Activated naive CD8-positive, alpha-beta T cell treated with anti-CD3 and anti-CD28 coated beads, Interleukin-2, amount 10 ng/mL, durations not matched to agents 7 days and 5 days (primary cell): ENCODE data around the gene SLC13A3. TPM values are rescaled to one million over a fixed set of nuclear protein-coding genes. Genes with fewer than 3 reads are reported as not detected.

Experiments
- ATAC-seq: fragments of 150-1000 bp; cut with Tn5 transposase; one replicate; pipeline ENCODE4 v1.10.0; 2021; ENCODE audit warnings: low read depth, moderate library complexity
- POLR2A ChIA-PET: fragments of 350-600 bp; sonication (Branson Sonifier 250); formaldehyde crosslinking; loops from one replicate; lab custom pipeline; 2021; ENCODE audit warnings: antibody characterized with exemption; lab: Charles Lee
- DNase-seq: peaks from one replicate; pipeline ENCODE4 v3.0.0; 2021
- H3K27ac Mint-ChIP-seq: one replicate; pipeline ENCODE4 v1.8.0; 2022; ENCODE audit warnings: mild to moderate bottlenecking, mixed read lengths
- H3K27me3 Mint-ChIP-seq: one replicate; pipeline ENCODE4 v1.8.0; 2022; ENCODE audit warnings: mild to moderate bottlenecking, moderate library complexity, mixed read lengths
- H3K36me3 Mint-ChIP-seq: one replicate; pipeline ENCODE4 v1.8.0; 2021; ENCODE audit warnings: mild to moderate bottlenecking, mixed read lengths
- H3K4me1 Mint-ChIP-seq: one replicate; pipeline ENCODE4 v1.8.0; 2021; ENCODE audit warnings: mixed read lengths
- H3K4me3 Mint-ChIP-seq: one replicate; pipeline ENCODE4 v1.8.0; 2022; ENCODE audit warnings: mild to moderate bottlenecking, moderate library complexity, mixed read lengths
- H3K9me3 Mint-ChIP-seq: one replicate; pipeline ENCODE4 v1.8.0; 2021; ENCODE audit warnings: mixed read lengths
- total RNA-seq, 2 experiments: library from RNA; stranded (reverse); gene quantifications; one replicate each; pipeline ENCODE4 v1.2.3, GENCODE V29; 2021

Gene SLC13A3
- total RNA-seq, 2 experiments from 2014 or later, result 0.26 to 0.30 TPM

DNA sequence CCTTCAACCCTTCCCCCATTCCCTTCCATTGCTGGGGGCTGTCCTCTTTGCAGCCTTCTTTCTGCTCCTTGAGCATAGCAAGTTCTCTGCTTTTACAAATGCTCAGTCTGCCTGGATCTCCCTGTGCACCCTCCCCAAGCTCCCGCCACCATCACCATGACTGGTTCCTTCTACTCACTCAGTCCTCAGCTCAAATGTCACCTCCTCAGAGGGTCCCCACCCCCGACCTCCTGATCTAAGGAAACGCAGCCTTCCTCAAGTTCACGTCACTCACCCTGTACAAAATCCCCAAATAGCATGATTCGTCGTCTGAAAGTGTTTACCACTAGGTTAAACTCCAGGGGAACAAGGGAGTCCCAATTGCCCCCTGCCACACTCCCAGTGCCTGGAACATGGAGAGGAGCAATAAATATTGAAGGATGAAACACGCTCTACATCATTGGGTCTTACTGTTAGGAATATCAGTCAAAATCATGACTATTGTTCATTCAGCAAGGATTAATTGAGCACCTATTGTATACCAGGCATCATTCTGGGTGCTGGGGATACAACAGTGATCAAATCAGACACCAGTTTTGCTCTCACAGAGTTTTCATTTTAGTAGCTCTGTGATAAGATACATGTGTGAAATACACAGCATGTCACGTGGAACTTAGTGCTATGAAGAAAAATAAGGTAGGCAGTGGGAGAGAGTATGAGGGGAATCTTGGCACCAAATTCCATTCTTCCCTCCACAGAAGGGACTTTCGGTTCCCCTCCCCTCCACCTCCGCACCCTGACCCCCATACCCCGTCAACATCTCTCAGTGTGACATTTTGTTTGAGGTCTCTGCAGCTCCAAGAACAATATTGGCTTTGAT lies 22.4 kb upstream of the SLC13A3 start:
- ATAC-seq, result no peak
- POLR2A ChIA-PET, result no interaction called here
- Mint-ChIP-seq H3K4me1 (no peaks in the 10 kb centered on the region), H3K27ac (peak overlapping the region; percentile 14), H3K36me3 (no peaks in the 10 kb centered on the region), H3K4me3 (no peak overlapping the region), H3K27me3 (peaks cover 3% of the 10 kb centered on the region), H3K9me3 (peaks cover 21% of the 10 kb centered on the region)
- DNase-seq, result no peak

DNA sequence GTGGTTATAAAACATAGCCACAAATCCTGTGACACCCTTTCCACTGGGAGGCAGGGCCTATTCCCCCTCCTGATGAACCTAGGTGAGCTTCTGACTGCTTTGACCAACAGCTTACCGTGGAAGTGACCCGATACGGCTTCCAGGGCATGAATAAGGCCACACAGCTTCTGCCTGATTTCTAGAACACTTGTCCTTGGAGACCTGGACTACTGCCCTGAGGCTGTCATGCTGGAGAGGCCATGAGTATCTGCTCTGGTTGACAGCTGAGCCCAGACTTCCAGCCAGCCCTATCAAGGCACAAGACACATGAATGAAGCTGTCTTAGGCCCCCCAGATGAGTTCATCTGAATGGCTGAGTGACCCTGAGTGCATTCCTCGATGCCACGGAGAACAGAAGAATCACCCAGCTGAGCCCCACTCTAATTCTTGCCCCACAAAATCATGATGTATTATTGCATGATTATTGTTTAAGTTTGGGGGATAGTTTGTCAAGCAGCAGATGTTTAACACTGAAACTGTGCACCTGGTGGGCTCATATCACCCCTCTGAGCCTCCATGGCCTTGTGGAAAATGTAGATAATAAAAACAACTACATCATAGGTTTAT lies 21.4 kb upstream of the SLC13A3 start:
- Mint-ChIP-seq H3K4me3 (no peak overlapping the region), H3K9me3 (peaks cover 21% of the 10 kb centered on the region), H3K27me3 (peaks cover 3% of the 10 kb centered on the region), H3K36me3 (no peaks in the 10 kb centered on the region), H3K27ac (no peak overlapping the region), H3K4me1 (no peaks in the 10 kb centered on the region)
- no peak for ATAC-seq
- POLR2A ChIA-PET, result no interaction called here
- DNase-seq, result no peak

DNA sequence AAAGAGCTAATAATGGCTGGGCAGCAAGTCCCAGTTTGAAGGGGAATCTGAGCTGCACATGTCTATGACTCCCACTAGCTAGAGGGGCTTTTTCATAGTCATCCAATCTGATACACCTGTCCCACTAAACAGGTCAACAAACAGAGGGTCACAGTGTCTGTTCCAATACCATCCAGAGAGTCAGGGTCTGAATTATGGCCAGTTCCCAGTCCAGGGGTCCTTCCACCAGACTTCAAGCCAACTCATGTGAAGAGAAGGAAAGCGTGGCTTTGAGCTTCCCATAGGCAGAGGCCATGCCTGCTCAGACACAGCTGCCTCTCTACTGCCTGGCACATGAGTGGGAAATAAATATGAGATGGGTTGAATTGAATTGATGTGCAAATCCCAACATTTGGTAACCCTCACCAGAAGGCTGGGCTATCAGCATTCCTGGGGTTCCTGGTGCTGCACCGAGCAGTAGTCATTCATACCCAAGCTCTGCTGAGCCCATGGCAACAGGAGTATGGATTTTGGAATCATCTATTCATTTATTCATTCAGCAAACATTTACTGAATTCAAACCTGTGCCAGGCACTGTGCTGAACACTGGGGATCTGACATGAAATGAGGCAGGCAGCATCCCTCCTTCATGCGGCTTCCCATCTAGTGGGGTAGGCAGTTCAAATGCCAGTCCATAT lies 20.7 kb upstream of the SLC13A3 start:
- POLR2A ChIA-PET, result no interaction called here
- DNase-seq, result no peak
- peaks cover 21% of the 10 kb centered on the region for H3K9me3 Mint-ChIP-seq
- no peaks in the 10 kb centered on the region for H3K4me1 Mint-ChIP-seq
- H3K4me3 Mint-ChIP-seq, result no peak overlapping the region
- H3K36me3 Mint-ChIP-seq, result no peaks in the 10 kb centered on the region
- H3K27me3 Mint-ChIP-seq, result peaks cover 3% of the 10 kb centered on the region
- H3K27ac Mint-ChIP-seq, result no peak overlapping the region
- no peak for ATAC-seq

DNA sequence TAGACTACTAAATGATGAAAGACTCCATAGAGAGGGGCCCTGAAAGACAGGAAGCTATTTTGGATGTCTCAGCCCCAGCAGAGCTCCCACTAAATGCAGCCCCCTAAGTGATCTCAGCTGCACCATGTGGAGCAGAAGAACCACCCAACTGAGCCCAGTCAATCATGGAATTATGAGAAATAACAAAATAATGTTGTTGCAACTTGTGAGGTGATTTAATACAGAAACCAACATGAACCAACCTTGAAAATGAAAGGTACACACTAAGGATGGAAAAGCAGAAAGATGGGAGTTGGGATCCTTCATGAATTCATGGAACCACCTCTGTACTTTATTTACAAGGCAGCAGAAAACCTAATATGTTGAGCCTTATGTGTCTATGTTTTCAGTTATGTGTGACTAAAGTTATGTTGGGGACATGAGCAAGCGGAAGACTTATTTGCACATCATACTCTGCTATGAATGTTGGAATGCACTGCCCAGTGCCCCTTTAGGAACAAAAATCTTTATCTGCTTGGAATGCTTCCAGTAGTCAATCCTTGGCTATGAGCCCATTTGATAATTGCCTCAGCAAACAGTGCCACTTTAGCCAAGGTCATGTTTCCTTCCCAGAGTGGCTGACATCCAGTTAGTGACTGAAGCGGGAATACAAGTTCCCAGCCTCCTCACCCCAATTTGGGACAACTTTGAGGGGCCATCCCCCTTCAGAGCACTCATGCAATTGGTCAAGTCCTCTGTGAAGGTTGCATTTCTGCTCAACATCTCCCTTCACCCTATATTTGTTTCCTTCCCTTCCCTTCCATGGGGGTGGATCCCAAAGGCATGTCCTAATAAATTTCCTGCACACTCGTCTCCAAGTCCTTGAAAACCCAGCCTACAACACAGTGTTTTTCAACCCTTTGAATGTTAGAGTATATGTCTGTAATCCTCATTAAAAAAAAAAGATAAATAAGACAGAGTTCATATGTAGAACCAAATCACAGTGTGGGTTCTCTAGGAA lies 19.6 kb upstream of the SLC13A3 start:
- no peaks in the 10 kb centered on the region for H3K4me1 Mint-ChIP-seq
- H3K27ac Mint-ChIP-seq, result no peak overlapping the region
- H3K36me3 Mint-ChIP-seq, result no peaks in the 10 kb centered on the region
- POLR2A ChIA-PET, result no interaction called here
- H3K9me3 Mint-ChIP-seq, result peaks cover 21% of the 10 kb centered on the region
- DNase-seq (no peak), ATAC-seq (no peak)
- H3K4me3 Mint-ChIP-seq, result no peak overlapping the region
- peaks cover 3% of the 10 kb centered on the region for H3K27me3 Mint-ChIP-seq

DNA sequence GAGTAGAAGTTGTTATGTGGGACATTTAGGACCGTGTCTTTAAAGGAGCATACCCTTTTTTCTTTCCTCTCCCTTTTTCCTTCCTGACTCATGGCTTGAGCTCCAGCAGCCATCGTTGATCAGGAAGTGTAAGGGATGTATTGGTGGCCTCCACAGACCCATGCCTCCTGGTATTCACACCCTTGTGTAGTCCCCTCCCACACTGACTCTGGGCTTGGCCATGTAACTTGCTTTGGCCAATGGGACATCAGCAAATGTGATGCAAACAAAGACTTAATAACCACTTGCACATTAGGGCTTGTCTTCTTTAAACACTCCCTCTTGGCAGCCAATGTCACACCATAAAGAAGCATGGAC lies 18.9 kb upstream of the SLC13A3 start:
- no peak for ATAC-seq
- H3K27ac Mint-ChIP-seq, result no peak overlapping the region
- no peaks in the 10 kb centered on the region for H3K4me1 Mint-ChIP-seq

DNA sequence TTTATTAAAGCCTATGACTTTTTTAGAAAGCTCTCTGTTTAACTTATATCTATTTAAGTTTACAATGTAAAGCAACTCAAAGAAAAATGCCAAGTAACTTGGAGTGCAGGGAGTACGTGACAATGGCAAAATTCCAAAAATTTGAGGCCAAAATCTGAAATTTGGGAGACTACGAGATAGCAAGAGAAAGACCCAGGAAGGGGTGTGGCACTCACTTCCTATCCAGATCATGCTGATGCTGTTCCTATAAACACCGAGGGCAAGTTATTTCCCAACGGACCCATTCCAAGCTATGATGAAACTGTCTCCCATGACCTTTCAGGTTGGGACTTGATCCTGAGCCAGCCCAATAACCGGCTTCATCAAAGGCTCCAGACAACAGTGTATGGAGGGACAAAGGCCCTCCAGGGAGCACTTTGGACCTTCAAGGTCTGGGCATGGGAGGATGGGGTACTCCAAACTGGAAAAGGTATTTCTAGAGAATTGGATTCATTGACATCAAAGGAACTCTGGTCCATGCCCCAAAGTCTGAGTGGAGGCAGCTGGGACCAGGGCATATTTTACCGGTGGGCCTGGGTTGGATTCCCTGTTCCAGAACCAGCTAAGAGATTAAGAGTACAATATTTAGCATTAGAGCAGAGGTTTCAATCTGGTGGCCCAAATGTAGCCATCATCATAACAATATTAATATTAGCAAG lies 15.7 kb upstream of the SLC13A3 start:
- H3K9me3 Mint-ChIP-seq, result peaks cover 18% of the 10 kb centered on the region
- H3K4me1 Mint-ChIP-seq, result no peaks in the 10 kb centered on the region
- H3K27me3 Mint-ChIP-seq, result peaks cover 3% of the 10 kb centered on the region
- ATAC-seq, result no peak
- no peak for DNase-seq
- H3K36me3 Mint-ChIP-seq, result no peaks in the 10 kb centered on the region
- no peak overlapping the region for H3K4me3 Mint-ChIP-seq
- POLR2A ChIA-PET, result interaction anchor here (0.7 kb wide), 1 partner anchor 47 kb away, joined by 4 read pairs; no protein-coding TSS in a partner anchor
- no peak overlapping the region for H3K27ac Mint-ChIP-seq

More for the DNA sequence above, 18.9 kb upstream of the SLC13A3 start:
- POLR2A ChIA-PET, result no interaction called here
- Mint-ChIP-seq H3K9me3 (peaks cover 21% of the 10 kb centered on the region), H3K36me3 (no peaks in the 10 kb centered on the region), H3K4me3 (no peak overlapping the region), H3K27me3 (peaks cover 3% of the 10 kb centered on the region)
- DNase-seq, result no peak

DNA sequence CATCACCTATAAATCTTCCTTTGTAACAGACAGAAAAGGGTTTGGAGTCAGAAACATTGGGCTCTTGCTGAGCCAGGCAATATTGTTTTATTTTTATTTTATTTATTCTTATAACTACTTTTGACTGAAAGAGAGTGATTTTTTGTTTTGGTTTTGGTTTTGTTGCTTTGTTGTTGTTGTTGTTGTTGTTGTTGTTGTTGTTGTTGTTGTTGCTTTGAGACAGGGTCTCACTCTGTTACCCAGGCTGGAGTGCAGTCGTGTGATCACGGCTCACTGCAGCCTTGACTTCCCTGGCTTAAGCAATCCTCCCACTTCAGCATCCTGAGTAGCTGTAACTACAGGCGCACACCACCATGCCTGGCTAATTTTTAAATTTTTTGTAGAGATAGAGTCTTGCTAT lies 15.0 kb upstream of the SLC13A3 start:
- POLR2A ChIA-PET, result interaction anchor here (0.7 kb wide), 1 partner anchor 47 kb away, joined by 4 read pairs; no protein-coding TSS in a partner anchor
- ATAC-seq (no peak), DNase-seq (no peak)
- Mint-ChIP-seq H3K9me3 (peaks cover 18% of the 10 kb centered on the region), H3K27me3 (peaks cover 3% of the 10 kb centered on the region), H3K4me1 (no peaks in the 10 kb centered on the region), H3K4me3 (no peak overlapping the region), H3K36me3 (no peaks in the 10 kb centered on the region), H3K27ac (no peak overlapping the region)

DNA sequence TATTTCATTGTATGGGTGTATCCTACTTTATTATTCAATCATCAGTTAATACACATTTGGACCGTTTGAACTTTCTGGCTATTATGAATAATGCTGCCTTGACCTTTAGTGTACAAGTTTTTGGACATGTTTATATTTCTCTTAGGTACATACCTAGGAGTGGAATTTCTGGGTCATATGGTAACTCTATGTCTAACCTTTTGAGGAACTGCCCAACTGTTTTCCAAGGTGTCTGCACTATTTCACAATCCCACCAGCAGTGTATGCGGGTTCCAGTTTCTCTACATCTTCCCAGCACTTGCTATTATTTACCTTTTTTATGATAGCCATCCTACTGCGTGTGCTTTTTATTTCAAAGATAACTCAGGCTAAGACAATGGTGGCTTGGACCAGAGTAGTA lies 14.3 kb upstream of the SLC13A3 start:
- ATAC-seq (no peak), DNase-seq (no peak)
- Mint-ChIP-seq H3K27me3 (peaks cover 6% of the 10 kb centered on the region), H3K4me3 (no peak overlapping the region), H3K27ac (no peak overlapping the region), H3K4me1 (no peaks in the 10 kb centered on the region), H3K9me3 (peaks cover 14% of the 10 kb centered on the region), H3K36me3 (no peaks in the 10 kb centered on the region)
- POLR2A ChIA-PET, result no interaction called here

DNA sequence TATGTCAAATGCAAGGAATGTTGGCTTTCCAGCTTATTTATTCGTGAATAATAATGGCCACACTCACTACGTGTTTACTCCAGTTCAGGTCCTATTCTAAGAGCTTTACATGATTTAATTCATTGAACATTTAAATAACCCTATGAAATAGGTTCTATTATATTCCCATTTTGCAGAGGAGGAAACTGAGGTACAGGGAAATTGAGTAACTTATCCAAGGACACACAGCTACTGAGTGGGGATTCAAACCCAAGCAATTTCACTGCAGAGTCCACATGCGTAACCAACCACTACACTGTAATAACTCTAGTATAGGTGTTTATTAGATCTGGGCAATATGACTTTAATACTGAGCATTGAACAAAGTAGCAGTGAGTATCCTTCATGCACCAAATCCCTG lies 12.3 kb upstream of the SLC13A3 start:
- POLR2A ChIA-PET, result no interaction called here
- Mint-ChIP-seq H3K4me3 (no peak overlapping the region), H3K36me3 (no peaks in the 10 kb centered on the region), H3K9me3 (no peaks in the 10 kb centered on the region), H3K27me3 (peaks cover 4% of the 10 kb centered on the region), H3K4me1 (no peaks in the 10 kb centered on the region), H3K27ac (no peak overlapping the region)
- no peak for ATAC-seq
- DNase-seq, result no peak

DNA sequence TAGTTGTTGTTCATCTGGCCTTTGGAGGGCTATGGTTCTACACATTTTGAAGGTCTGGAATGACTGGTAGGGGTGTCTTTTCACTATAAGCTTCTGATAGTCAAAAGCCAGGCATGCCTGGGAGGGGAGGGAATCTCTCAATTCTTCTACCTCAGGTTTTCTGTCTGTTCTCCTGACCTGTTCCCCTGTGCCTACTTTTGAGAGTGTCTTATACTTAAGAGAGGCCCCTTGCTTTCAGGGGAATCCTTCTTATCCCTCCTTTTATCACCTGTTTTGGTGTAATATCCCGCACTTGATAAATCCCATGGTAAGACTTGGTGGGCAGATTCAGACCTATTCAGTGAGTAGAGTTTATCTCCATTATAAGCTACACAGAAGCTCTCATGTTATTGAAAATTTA lies 10.4 kb upstream of the SLC13A3 start:
- POLR2A ChIA-PET, result no interaction called here
- Mint-ChIP-seq H3K27ac (no peak overlapping the region), H3K9me3 (no peaks in the 10 kb centered on the region), H3K36me3 (no peaks in the 10 kb centered on the region), H3K27me3 (peaks cover 4% of the 10 kb centered on the region), H3K4me1 (no peaks in the 10 kb centered on the region), H3K4me3 (no peak overlapping the region)
- ATAC-seq, result no peak
- DNase-seq, result no peak

DNA sequence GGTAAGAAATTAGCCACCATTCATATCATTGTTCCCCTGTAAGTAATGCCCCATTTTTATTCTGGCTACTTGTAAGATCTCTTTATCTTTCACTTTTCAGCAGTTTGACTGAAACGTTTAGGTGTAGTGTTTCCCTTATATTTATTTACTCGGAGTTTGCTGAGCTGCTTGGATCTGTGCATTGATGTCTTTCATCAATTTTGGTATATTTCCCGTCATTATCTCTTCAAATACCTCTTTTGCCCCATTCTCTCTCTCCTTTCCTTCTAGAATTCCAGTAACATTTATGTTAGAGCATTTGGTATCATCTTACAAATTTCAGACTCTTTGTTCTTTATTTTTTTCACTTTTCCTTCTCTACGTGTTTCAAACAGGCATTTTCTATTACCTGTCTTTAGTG lies 9.2 kb upstream of the SLC13A3 start:
- Mint-ChIP-seq H3K9me3 (no peaks in the 10 kb centered on the region), H3K4me1 (no peaks in the 10 kb centered on the region), H3K27me3 (peaks cover 4% of the 10 kb centered on the region), H3K4me3 (no peak overlapping the region), H3K27ac (no peak overlapping the region), H3K36me3 (no peaks in the 10 kb centered on the region)
- POLR2A ChIA-PET, result no interaction called here
- no peak for DNase-seq
- no peak for ATAC-seq

DNA sequence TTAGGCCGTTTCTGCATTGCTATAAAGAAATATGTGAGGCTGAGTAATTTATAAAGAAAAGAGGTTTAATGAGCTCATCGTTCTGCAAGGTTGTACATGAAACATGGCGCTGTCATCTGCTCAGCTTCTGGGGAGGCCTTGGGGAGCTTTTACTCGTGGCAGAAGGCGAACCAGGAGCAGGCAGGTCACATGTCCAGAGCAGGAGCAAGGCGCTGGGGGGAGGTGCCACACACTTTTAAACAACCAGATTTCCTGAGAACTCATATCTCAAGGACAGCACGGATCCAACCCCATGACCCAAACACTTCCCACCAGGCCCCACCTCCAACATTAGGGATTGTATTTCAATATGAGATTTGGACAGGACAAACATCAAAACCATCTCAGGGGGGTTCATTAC lies 6.4 kb upstream of the SLC13A3 start:
- no peak for DNase-seq
- Mint-ChIP-seq H3K4me1 (no peaks in the 10 kb centered on the region), H3K36me3 (no peaks in the 10 kb centered on the region), H3K9me3 (no peaks in the 10 kb centered on the region), H3K4me3 (no peak overlapping the region), H3K27ac (no peak overlapping the region), H3K27me3 (peaks cover 20% of the 10 kb centered on the region)
- no peak for ATAC-seq
- POLR2A ChIA-PET, result no interaction called here
